HG03108 (cell line): Measurements from ENCODE around the gene CD164.
A peak's percentile ranks its signal among the peaks of the same experiment; 100 is the strongest.
"Not testable (repeated sequence)": the region's sequence is repeated elsewhere in the genome, so short reads cannot be mapped to it uniquely, and the experiment has no call there.

ENCODE experiments used
- ATAC-seq: cut with Tn5 transposase; IDR thresholded peaks from one replicate; pipeline ENCODE4 v1.9.1; 2021; ENCODE audit warnings: moderate library complexity; ENCODE audit not compliant: unreplicated experiment

Gene CD164

GRCh38 chr6:109377717-109378116, 4.5 kb downstream of the CD164 start:
- ATAC-seq = no peak

- ATAC-seq = no peak
Observed at GRCh38 chr6:109374326-109374892, 7.9 kb downstream of the CD164 start.

- peak; percentile 93 for ATAC-seq
Observed at GRCh38 chr6:109373762-109374161, 8.5 kb downstream of the CD164 start.

GRCh38 chr6:109373331-109373730, 8.9 kb downstream of the CD164 start:
- ATAC-seq = peak; percentile 12

GRCh38 chr6:109372130-109372529, 10.1 kb downstream of the CD164 start:
- ATAC-seq = no peak

- ATAC-seq = no peak
Observed at GRCh38 chr6:109370792-109371191, 11.5 kb downstream of the CD164 start.

GRCh38 chr6:109370336-109370735, 11.9 kb downstream of the CD164 start:
- no peak for ATAC-seq

- ATAC-seq = no peak
Observed at GRCh38 chr6:109369728-109370127, 12.5 kb downstream of the CD164 start.

- not testable (repeated sequence) for ATAC-seq
Observed at GRCh38 chr6:109364382-109365078, 17.7 kb downstream of the CD164 start.

GRCh38 chr6:109363753-109364152, 18.5 kb downstream of the CD164 start:
- no peak for ATAC-seq

GRCh38 chr6:109362102-109362884, 20.0 kb downstream of the CD164 start:
- ATAC-seq = no peak

- ATAC-seq = no peak
Observed at GRCh38 chr6:109360791-109361190, 21.5 kb downstream of the CD164 start.

GRCh38 chr6:109360281-109360680, 22.0 kb downstream of the CD164 start:
- no peak for ATAC-seq

GRCh38 chr6:109359248-109359647, 23.0 kb downstream of the CD164 start:
- no peak for ATAC-seq

GRCh38 chr6:109358204-109358603, 24.1 kb downstream of the CD164 start:
- ATAC-seq = no peak

GRCh38 chr6:109356237-109356636, 26.0 kb downstream of the CD164 start:
- no peak for ATAC-seq

- ATAC-seq = no peak
Observed at GRCh38 chr6:109351231-109352130, 30.8 kb downstream of the CD164 start.

- ATAC-seq = no peak
Observed at GRCh38 chr6:109349419-109349987, 32.8 kb downstream of the CD164 start.

GRCh38 chr6:109348226-109348625, 34.0 kb downstream of the CD164 start:
- ATAC-seq = no peak

- ATAC-seq = no peak
Observed at GRCh38 chr6:109347779-109348178, 34.5 kb downstream of the CD164 start.

- ATAC-seq = no peak
Observed at GRCh38 chr6:109345986-109346385, 36.3 kb downstream of the CD164 start.
